K562 (cell line): ENCODE results near the gene NUB1. TPM values are rescaled to one million over a fixed set of nuclear protein-coding genes. Genes with fewer than 3 reads are reported as not detected.

Source experiments
- ATAC-seq: fragments of 200-7000 bp; cut with Tn5 transposase; 3 replicates; pipeline ENCODE4 v1.9.1; 2020; ENCODE audit warnings: moderate library complexity
- BruUV-seq: library from RNA; stranded (reverse); fragments of 400-500 nt; replicated peaks from 2 replicates; lab custom pipeline; 2021; lab: Mats Ljungman, UMichigan
- CTCF ChIA-PET: fragments of 300-600 bp; formaldehyde crosslinking; extraction: SDS; loops from one replicate; lab custom pipeline; 2021; ENCODE audit warnings: low intra/inter-chr PET ratio; lab: Yijun Ruan, JAX
- POLR2A ChIA-PET: fragments of 300-600, 350-650 bp; sonication (Branson Sonifier 250); formaldehyde crosslinking; extraction: SDS; loops from one replicate; lab custom pipeline; 2021; ENCODE audit warnings: antibody characterized with exemption, inconsistent platforms; lab: Yijun Ruan, JAX
- DNase-seq, 4 experiments: peaks; one replicate each; pipeline versions ENCODE4 v3.0.0 to v3.0.0-alpha.2; 2011 to 2018; ENCODE audit warnings: low spot score in 3 of 4, mixed read lengths in 3 of 4; ENCODE audit errors: extremely low read depth in 1 of 4
- FAIRE-seq: peaks from 2 replicates; lab custom pipeline; 2011; peaks lifted over from hg19 to GRCh38; lab: Jason Lieb, UNC
- H2AFZ ChIP-seq: 2 replicates; pipeline ENCODE4 v1.6.0; 2011; ENCODE audit warnings: low read depth, low read length, control low read depth, inconsistent platforms
- H3K27ac ChIP-seq: fragments of 200-600 bp; 3 replicates; pipeline ENCODE4 v1.8.0; 2011; ENCODE audit warnings: low read depth, mild to moderate bottlenecking, control low read depth, inconsistent platforms, low read length, moderate library complexity, mixed read lengths; ENCODE audit errors: extremely low read depth
- H3K27me3 ChIP-seq, 2 experiments: fragments of 300-600 bp in 1 of 2; 2 replicates in 1 of 2; 3 replicates in 1 of 2; pipeline versions ENCODE4 v1.6.0 to v1.8.0; 2011; ENCODE audit warnings: inconsistent platforms in 2 of 2, low read length in 2 of 2, mild to moderate bottlenecking in 1 of 2, mixed read lengths in 1 of 2, moderate library complexity in 1 of 2; ENCODE audit not compliant: control insufficient read depth in 2 of 2, insufficient read depth in 2 of 2
- H3K36me3 ChIP-seq: fragments of 300-600 bp; 3 replicates; pipeline ENCODE4 v1.8.0; 2011; ENCODE audit warnings: mild to moderate bottlenecking, low read length, inconsistent platforms; ENCODE audit not compliant: control insufficient read depth, insufficient read depth
- H3K4me1 ChIP-seq, 2 experiments: fragments of 200-600 bp in 1 of 2; replicated peaks in 1 of 2; 2 replicates in 1 of 2; 3 replicates in 1 of 2; pipeline versions ENCODE4 v1.5.1 to v1.8.0; 2011; ENCODE audit warnings: inconsistent platforms in 2 of 2, low read length in 2 of 2, mild to moderate bottlenecking in 1 of 2, mixed read lengths in 1 of 2, moderate library complexity in 1 of 2; ENCODE audit not compliant: control insufficient read depth in 2 of 2, insufficient read depth in 2 of 2
- H3K4me2 ChIP-seq: 2 replicates; pipeline ENCODE4 v1.6.1; 2011; ENCODE audit warnings: low read length, control low read depth, inconsistent platforms, mixed read lengths; ENCODE audit not compliant: insufficient read depth
- H3K4me3 ChIP-seq: fragments of 200-600 bp; sonication (generic), shearing (Covaris generic); 2 replicates; pipeline ENCODE4 v1.5.1; 2016; ENCODE audit warnings: control low read depth, inconsistent platforms
- H3K79me2 ChIP-seq: fragments of 200-600 bp; 3 replicates; pipeline ENCODE4 v1.8.0; 2011; ENCODE audit warnings: low read length, inconsistent platforms; ENCODE audit not compliant: control insufficient read depth, insufficient read depth
- H3K9ac ChIP-seq, 2 experiments: 2 replicates each; pipeline versions ENCODE4 v1.6.0 to v1.6.1; 2011; ENCODE audit warnings: low read depth in 2 of 2, low read length in 2 of 2, control low read depth in 1 of 2, inconsistent platforms in 1 of 2, mild to moderate bottlenecking in 1 of 2, mixed read lengths in 1 of 2; ENCODE audit not compliant: insufficient read depth in 1 of 2
- H3K9me1 ChIP-seq: one replicate; pipeline ENCODE4 v1.6.0; 2011; ENCODE audit warnings: inconsistent platforms, mild to moderate bottlenecking, low read length, moderate library complexity; ENCODE audit not compliant: control insufficient read depth, insufficient read depth
- H3K9me3 ChIP-seq: replicated peaks from 2 replicates; pipeline ENCODE4 v1.5.1; 2011; ENCODE audit warnings: low read depth, low read length, inconsistent platforms; ENCODE audit not compliant: control insufficient read depth, insufficient read depth
- H4K20me1 ChIP-seq: replicated peaks from 2 replicates; pipeline ENCODE4 v1.6.1; 2011; ENCODE audit warnings: low read length, inconsistent platforms, mixed read lengths; ENCODE audit not compliant: control insufficient read depth, insufficient read depth
- ARID4B ChIP-seq: sonication (generic); formaldehyde crosslinking; IDR thresholded peaks from 2 replicates; pipeline ENCODE4 v1.8.0; 2022; ENCODE audit warnings: mild to moderate bottlenecking, missing genetic modification reagents
- DMBX1 ChIP-seq: fragments of 250-450 bp; sonication (Bioruptor Pico); IDR thresholded peaks from 2 replicates; pipeline ENCODE4 v1.8.0; 2022; ENCODE audit warnings: inconsistent platforms, mild to moderate bottlenecking, moderate library complexity, borderline replicate concordance
- ETV5 ChIP-seq: sonication (generic); formaldehyde crosslinking; IDR thresholded peaks from 2 replicates; pipeline ENCODE4 v1.4.0; 2020; ENCODE audit warnings: low read depth, mild to moderate bottlenecking, missing genetic modification reagents
- IRF1 ChIP-seq: sonication (generic); formaldehyde crosslinking; IDR thresholded peaks from 2 replicates; pipeline ENCODE4 v1.8.0; 2022; ENCODE audit warnings: missing genetic modification reagents, mild to moderate bottlenecking, borderline replicate concordance
- JUND ChIP-seq, 2 experiments: IDR thresholded peaks; 2 replicates in 1 of 2; 3 replicates in 1 of 2; pipeline ENCODE4 v1.6.1; 2011; ENCODE audit warnings: borderline replicate concordance in 2 of 2, low read depth in 2 of 2, low read length in 2 of 2, improper control_type of control experiment in 1 of 2, missing biosample characterization in 1 of 2, missing genetic modification characterization in 1 of 2, missing genetic modification reagents in 1 of 2
- NFRKB ChIP-seq: fragments of 450-650 bp; IDR thresholded peaks from 2 replicates; pipeline ENCODE4 v1.6.1; 2016; ENCODE audit warnings: low read depth
- NRF1 ChIP-seq, 2 experiments: fragments of 450-650 bp; IDR thresholded peaks in 1 of 2; conservative IDR thresholded peaks in 1 of 2; 2 replicates each; pipeline ENCODE4 v1.6.1; 2014; ENCODE audit warnings: mild to moderate bottlenecking in 2 of 2
- ZBTB33 ChIP-seq: sonication (generic); formaldehyde crosslinking; IDR thresholded peaks from 2 replicates; pipeline ENCODE4 v1.8.1; 2023; ENCODE audit warnings: mild to moderate bottlenecking, missing genetic modification reagents
- ZEB2 ChIP-seq: fragments of 450-650 bp; IDR thresholded peaks from 2 replicates; pipeline ENCODE4 v1.6.1; 2016
- ZNF124 ChIP-seq: sonication (generic); formaldehyde crosslinking; IDR thresholded peaks from 2 replicates; pipeline ENCODE4 v1.8.1; 2022; ENCODE audit warnings: missing genetic modification reagents
- ZNF175 ChIP-seq: fragments of 200-800 bp; sonication (Bioruptor generic); IDR thresholded peaks from 2 replicates; pipeline ENCODE4 v1.6.1; 2016; ENCODE audit warnings: low read depth, mild to moderate bottlenecking, missing genetic modification characterization, missing compliant biosample characterization
- ZNF436 ChIP-seq: fragments of 250-450, 450-650 bp; sonication (Bioruptor Pico); formaldehyde crosslinking; IDR thresholded peaks from 2 replicates; pipeline ENCODE4 v1.7.0; 2020; ENCODE audit warnings: mild to moderate bottlenecking
- WGBS: fragments of 100-300 bp; shearing (Covaris generic); methylation state at CpG from one replicate; pipeline ENCODE4 v1.1.6; 2016; ENCODE audit warnings: low coverage, mixed read lengths; ENCODE audit not compliant: insufficient coverage; ENCODE audit errors: missing lambda C conversion rate; 5-methylcytosine and 5-hydroxymethylcytosine counted together
- in situ Hi-C: fragments of 300-500 bp; cut with MboI; formaldehyde crosslinking; loops from 4 replicates; pipeline ENCODE4 v1.15.0; 2018; ENCODE audit warnings: inconsistent platforms, mixed read lengths
- intact Hi-C: fragments of 100-400 bp; cut with micrococcal nuclease; formaldehyde crosslinking; loops from 2 replicates; pipeline ENCODE4 v1.14.2; 2022
- polyA plus RNA-seq, 8 experiments: library from polyadenylated mRNA; depleted of rRNA in 4 of 8; stranded (reverse) in 5 of 8; unstranded in 3 of 8; fragments of >200 nt; fragmentation: Nextera tagmentation in 2 of 8; fragmentation: Illumina TruSeq in 1 of 8; extraction: Ambion mirVana in 2 of 8; extraction: Trizol in 1 of 8; gene quantifications; 2 replicates each; pipeline versions ENCODE4 v1.2.1 to v1.2.3, GENCODE V29; 2011 to 2014; ENCODE audit warnings: inconsistent platforms in 1 of 8, missing spikeins in 1 of 8
- total RNA-seq, 7 experiments: library from RNA; depleted of rRNA in 6 of 7; stranded (reverse); fragments of >200 nt in 6 of 7; fragmentation: Illumina TruSeq in 2 of 7; extraction: Trizol in 2 of 7; gene quantifications; 2 replicates each; pipeline versions ENCODE4 v1.2.1 to v1.2.3, GENCODE V29; 2011 to 2021; ENCODE audit warnings: low replicate concordance in 1 of 7

The NUB1 gene
- total and polyA plus RNA-seq, 9 of the 15 experiments (the other 6 are each of a cell fraction or from before 2014, with no cell fraction given): 43.2 to 159 (median 85.2) TPM

- ATAC-seq (peak; percentile 14; the same call in 2 of the 3 replicates), FAIRE-seq (no peak), DNase-seq (peak in 3 of 4 experiments; percentile 50 to 58 (median 55))
- intact Hi-C loops: no loop called here
- H3K79me2 ChIP-seq: no peaks in the 10 kb centered on the region
- H3K4me1 ChIP-seq: peaks cover 27 to 52% of the 10 kb centered on the region in 2 experiments
- H3K9me1 ChIP-seq: no peaks in the 10 kb centered on the region
- peak overlapping the region; percentile 86 for H2AFZ ChIP-seq
- 34% methylated on average over 9 of the region's 9 CpGs for WGBS
- in situ Hi-C loops: no loop called here
- ChIA-PET CTCF (interaction anchor here (0.7 kb wide), 1 partner anchor 508 kb away, joined by 3 read pairs; no protein-coding TSS in a partner anchor), POLR2A (no interaction called here)
- H4K20me1 ChIP-seq: no peaks in the 10 kb centered on the region
- H3K9ac ChIP-seq: peak overlapping the region; percentile 6 to 71
- H3K27me3 ChIP-seq: no peaks in the 10 kb centered on the region
- peak overlapping the region; percentile 20 for H3K4me2 ChIP-seq
- H3K27ac ChIP-seq: peak overlapping the region; percentile 83
- no peak overlapping the region for H3K4me3 ChIP-seq
- H3K36me3 ChIP-seq: no peaks in the 10 kb centered on the region
- no peaks in the 10 kb centered on the region; the same call in 1 of the 2 replicates for H3K9me3 ChIP-seq
- BruUV-seq: no TSS peak
- TF ChIP-seq JUND (IDR thresholded peaks at IDR 0.05; ENCODE audit: borderline replicate concordance, low read depth, low read length): peak; percentile 42; the same call in 1 of the 2 replicates
- TF ChIP-seq JUND (tag; IDR thresholded peaks at IDR 0.05; ENCODE audit: borderline replicate concordance, low read depth, low read length): no peak
- TF ChIP-seq DMBX1: 0 out of 2 replicates have a peak, but pooled peaks have one; percentile 11
- no peak for TF ChIP-seq IRF1 (CRISPR knock-in tag)
- TF ChIP-seq ETV5 (CRISPR knock-in tag): 0 out of 2 replicates have a peak, but pooled peaks have one; percentile 40
- TF ChIP-seq NFRKB: 0 out of 2 replicates have a peak, but pooled peaks have one; percentile 20
- TF ChIP-seq ZNF175 (CRISPR knock-in tag): 0 out of 2 replicates have a peak, but pooled peaks have one; percentile 12
- TF ChIP-seq ZNF436: no peak
- TF ChIP-seq ZBTB33: peak; percentile 46; the same call in 1 of the 2 replicates
- TF ChIP-seq ARID4B (CRISPR knock-in tag): 0 out of 2 replicates have a peak, but pooled peaks have one; percentile 28
- no peak for TF ChIP-seq ZNF124 (CRISPR knock-in tag)
- TF ChIP-seq NRF1 (conservative IDR thresholded peaks at IDR 0.05 in 1 of 2, IDR thresholded peaks at IDR 0.05 in 1 of 2): 0 out of 4 replicates have a peak, but pooled peaks of 1 of the 2 experiments have one; percentile 19
- TF ChIP-seq ZEB2: peak; percentile 54; the same call in 1 of the 2 replicates
Measured at GRCh38 chr7:151403764-151404163, 62.2 kb downstream of the NUB1 start.
